H1 (cell line): ENCODE results near the gene TEX2. TPM values are rescaled to one million over a fixed set of nuclear protein-coding genes. Genes with fewer than 3 reads are reported as not detected.

Experiments used
- BACH1 ChIP-seq: IDR thresholded peaks from 2 replicates; pipeline ENCODE4 v1.6.1; 2012; ENCODE audit warnings: low read length, improper control_type of control experiment
- RFX5 ChIP-seq: IDR thresholded peaks from 2 replicates; pipeline ENCODE4 v1.6.1; 2011; ENCODE audit warnings: low read depth, low read length, improper control_type of control experiment, borderline replicate concordance
- polyA plus RNA-seq, 7 experiments: library from polyadenylated mRNA; depleted of rRNA in 3 of 7; stranded (reverse) in 5 of 7; unstranded in 2 of 7; fragments of >200 nt in 5 of 7; fragments of 200-250 nt in 2 of 7; gene quantifications; 1 replicate in 5 of 7; 2 replicates in 1 of 7; 4 replicates in 1 of 7; pipeline versions ENCODE4 v1.2.1 to v1.2.3, GENCODE V29; 2011 to 2013; ENCODE audit warnings: missing spikeins in 2 of 7, mixed read lengths in 2 of 7
- small RNA-seq: library from polyadenylated mRNA; stranded (forward); fragments of <200 nt; extraction: miRNeasy Mini kit (QIAGEN cat#:217004); gene quantifications from one replicate; pipeline ENCODE3, GENCODE V24; 2013; ENCODE audit not compliant: insufficient read depth
- total RNA-seq: library from RNA; stranded (reverse); fragmentation: NEBNext Ultra II Directional; extraction: Animal tissue kit (Norgen Biotek cat#: 25700); gene quantifications from 2 replicates; pipeline ENCODE4 v1.2.1, GENCODE V29; 2021

TEX2 gene
- total and polyA plus RNA-seq, 2 of the 8 experiments (the other 6 are each of a cell fraction or from before 2014, with no cell fraction given), result 6.1 to 15.6 TPM

DNA sequence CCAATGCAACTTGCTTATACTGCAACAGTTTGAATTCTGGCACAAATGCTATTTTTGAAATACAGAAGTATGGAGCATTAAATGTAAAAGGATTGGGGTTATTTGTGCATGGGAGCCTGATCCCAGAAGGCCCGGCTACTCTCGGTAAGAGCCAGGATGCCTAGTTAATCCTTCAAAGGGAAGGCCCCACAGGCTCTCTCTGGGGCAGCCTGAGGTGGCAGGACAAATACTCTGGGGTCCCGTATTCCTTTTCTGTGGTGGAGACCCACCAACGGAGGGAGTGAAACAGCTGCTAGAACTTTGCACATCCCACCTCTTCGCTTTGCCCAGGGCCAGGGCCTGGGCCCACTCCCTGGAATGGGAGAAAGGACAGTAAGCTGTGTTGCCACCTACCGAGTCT lies 163.5 kb downstream of the TEX2 start (continued):
- TF ChIP-seq RFX5 (no peak), BACH1 (no peak)

Small RNA genes lying within 50 kb of the gene (small RNA-seq; reads per million reads assigned to genes)
- gene SNORD104, result 2,133 reads per million, percentile 99 among the genes with 10 or more reads in this experiment

Other genes with a start within 250 kb of the TEX2 start
- gene ICAM2, start 242.6 kb downstream of the TEX2 start, total RNA-seq, result 0.45 TPM in 1 of 2 replicates, not detected in the other
- 0.63 and 0.77 TPM in 2 replicates for gene ICAM2, start 242.6 kb downstream of the TEX2 start, polyA plus RNA-seq (2011; rRNA removed)
- gene ERN1, start 133.1 kb downstream of the TEX2 start, total RNA-seq, result 3.9 and 5.7 TPM in 2 replicates
- gene ERN1, start 133.1 kb downstream of the TEX2 start, polyA plus RNA-seq (2011; rRNA removed), result 1.8 and 2.1 TPM in 2 replicates
- 0.37 TPM in 1 of 2 replicates, not detected in the other for gene PECAM1, start 127.6 kb upstream of the TEX2 start, total RNA-seq
- gene PECAM1, start 127.6 kb upstream of the TEX2 start, polyA plus RNA-seq (2011; rRNA removed), result 0.03 and 0.08 TPM in 2 replicates
- gene MILR1, start 185.9 kb upstream of the TEX2 start, total RNA-seq, result not detected in 2 replicates
- gene MILR1, start 185.9 kb upstream of the TEX2 start, polyA plus RNA-seq (2011; rRNA removed), result not detected in 2 replicates
- gene POLG2, start 233.8 kb upstream of the TEX2 start, total RNA-seq, result 30.9 and 34.3 TPM in 2 replicates
- gene POLG2, start 233.8 kb upstream of the TEX2 start, polyA plus RNA-seq (2011; rRNA removed), result 8.2 and 9.7 TPM in 2 replicates
- 572 and 622 TPM in 2 replicates for gene DDX5, start 243.0 kb upstream of the TEX2 start, total RNA-seq
- 591 and 931 TPM in 2 replicates for gene DDX5, start 243.0 kb upstream of the TEX2 start, polyA plus RNA-seq (2011; rRNA removed)
- 50.8 and 51.5 TPM in 2 replicates for gene CEP95, start 243.7 kb upstream of the TEX2 start, total RNA-seq
- gene CEP95, start 243.7 kb upstream of the TEX2 start, polyA plus RNA-seq (2011; rRNA removed), result 13.5 and 22.3 TPM in 2 replicates